Right lobe of liver (tissue), 4 donors: Measurements from ENCODE around the gene BNIP2.

Experiments used
- CTCF ChIP-seq, 4 donors: fragments of 200-600 bp in 3 of 4; fragments of 450-650 bp in 1 of 4; IDR thresholded peaks; one replicate each; pipeline versions ENCODE4 v1.5.1 to v1.8.0; 2016 to 2022; ENCODE audit warnings: antibody characterized with exemption in 4 of 4, mild to moderate bottlenecking in 2 of 4
- POLR2A ChIP-seq: fragments of 450-650 bp; IDR thresholded peaks from one replicate; pipeline ENCODE4 v1.6.1; 2017; ENCODE audit warnings: antibody characterized with exemption, mild to moderate bottlenecking
- donor health status: DM: no; HTN: no; CAD: no.
- donor health status: DM: no; HTN: no; CAD: no.
- donor health status: DM: no; HTN: yes; CAD: no.

- no peak for TF ChIP-seq POLR2A
- no peak for TF ChIP-seq CTCF (IDR thresholded peaks at IDR 0.05)
Observed at GRCh38 chr15:59736181-59736580, 47.1 kb upstream of the BNIP2 start.
